Neutrophil (primary cell): ENCODE data around the gene ENG.
A peak's percentile ranks its signal among the peaks of the same experiment; 100 is the strongest.

Experiments used
- H3K27ac ChIP-seq: fragments of 200-600 bp; sonication (generic); 2 replicates; pipeline ENCODE4 v1.5.1; 2016; ENCODE audit warnings: mild to moderate bottlenecking, moderate library complexity
- H3K27me3 ChIP-seq: fragments of 200-600 bp; sonication (generic); 2 replicates; pipeline ENCODE4 v1.6.0; 2016; ENCODE audit warnings: mild to moderate bottlenecking
- H3K36me3 ChIP-seq: fragments of 200-600 bp; sonication (generic); 2 replicates; pipeline ENCODE4 v1.5.1; 2017
- H3K4me1 ChIP-seq, 2 experiments: fragments of 200-600 bp in 1 of 2; sonication (generic) in 1 of 2; 1 replicate in 1 of 2; 2 replicates in 1 of 2; pipeline versions ENCODE4 v1.5.1 to v1.6.1; 2013 to 2016; ENCODE audit warnings: low read depth in 1 of 2, low read length in 1 of 2, mild to moderate bottlenecking in 1 of 2, moderate library complexity in 1 of 2; ENCODE audit not compliant: control insufficient read depth in 1 of 2, insufficient read depth in 1 of 2
- H3K4me3 ChIP-seq, 2 experiments: fragments of 200-600 bp in 1 of 2; sonication (generic) in 1 of 2; 1 replicate in 1 of 2; 2 replicates in 1 of 2; pipeline ENCODE4 v1.5.1; 2013 to 2016; ENCODE audit warnings: low read depth in 1 of 2, low read length in 1 of 2, mild to moderate bottlenecking in 1 of 2, moderate library complexity in 1 of 2
- H3K9me3 ChIP-seq: fragments of 200-600 bp; sonication (generic); 2 replicates; pipeline ENCODE4 v1.5.1; 2016
- TF ChIP-seq, protein P1 (sequence below): fragments of 200-600 bp; sonication (generic); IDR thresholded peaks from 2 replicates; pipeline ENCODE4 v1.5.1; 2016; ENCODE audit warnings: antibody characterized with exemption

ENG gene

DNA sequence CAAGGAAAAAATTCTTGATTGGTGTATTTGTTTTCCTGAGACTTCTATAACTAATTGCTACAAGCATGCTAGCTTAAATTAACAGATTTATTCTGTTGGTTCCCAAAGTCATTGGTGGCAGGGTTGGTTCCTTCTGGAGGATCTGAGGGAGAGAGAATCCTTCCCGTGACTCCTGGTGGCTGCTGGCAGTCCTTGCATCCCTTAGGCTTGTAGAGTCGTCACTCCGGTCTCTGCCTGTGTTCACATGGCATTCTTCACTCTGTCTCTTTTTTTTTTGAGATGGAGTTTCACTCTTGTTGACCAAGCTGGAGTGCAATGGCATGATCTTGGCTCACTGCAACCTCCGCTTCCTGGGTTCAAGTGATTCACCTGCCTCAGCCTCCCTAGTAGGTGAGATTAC is 63.4 kb downstream of the ENG start:
- no peaks in the 10 kb centered on the region for H3K9me3 ChIP-seq
- peaks cover 2% of the 10 kb centered on the region for H3K27me3 ChIP-seq
- no peak overlapping the region for H3K27ac ChIP-seq
- TF ChIP-seq, protein P1, sequence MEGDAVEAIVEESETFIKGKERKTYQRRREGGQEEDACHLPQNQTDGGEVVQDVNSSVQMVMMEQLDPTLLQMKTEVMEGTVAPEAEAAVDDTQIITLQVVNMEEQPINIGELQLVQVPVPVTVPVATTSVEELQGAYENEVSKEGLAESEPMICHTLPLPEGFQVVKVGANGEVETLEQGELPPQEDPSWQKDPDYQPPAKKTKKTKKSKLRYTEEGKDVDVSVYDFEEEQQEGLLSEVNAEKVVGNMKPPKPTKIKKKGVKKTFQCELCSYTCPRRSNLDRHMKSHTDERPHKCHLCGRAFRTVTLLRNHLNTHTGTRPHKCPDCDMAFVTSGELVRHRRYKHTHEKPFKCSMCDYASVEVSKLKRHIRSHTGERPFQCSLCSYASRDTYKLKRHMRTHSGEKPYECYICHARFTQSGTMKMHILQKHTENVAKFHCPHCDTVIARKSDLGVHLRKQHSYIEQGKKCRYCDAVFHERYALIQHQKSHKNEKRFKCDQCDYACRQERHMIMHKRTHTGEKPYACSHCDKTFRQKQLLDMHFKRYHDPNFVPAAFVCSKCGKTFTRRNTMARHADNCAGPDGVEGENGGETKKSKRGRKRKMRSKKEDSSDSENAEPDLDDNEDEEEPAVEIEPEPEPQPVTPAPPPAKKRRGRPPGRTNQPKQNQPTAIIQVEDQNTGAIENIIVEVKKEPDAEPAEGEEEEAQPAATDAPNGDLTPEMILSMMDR, result no peak
- peaks cover 77% of the 10 kb centered on the region for H3K36me3 ChIP-seq
- no peak overlapping the region for H3K4me3 ChIP-seq
- H3K4me1 ChIP-seq, result peaks cover 14 to 16% of the 10 kb centered on the region in 2 experiments

DNA sequence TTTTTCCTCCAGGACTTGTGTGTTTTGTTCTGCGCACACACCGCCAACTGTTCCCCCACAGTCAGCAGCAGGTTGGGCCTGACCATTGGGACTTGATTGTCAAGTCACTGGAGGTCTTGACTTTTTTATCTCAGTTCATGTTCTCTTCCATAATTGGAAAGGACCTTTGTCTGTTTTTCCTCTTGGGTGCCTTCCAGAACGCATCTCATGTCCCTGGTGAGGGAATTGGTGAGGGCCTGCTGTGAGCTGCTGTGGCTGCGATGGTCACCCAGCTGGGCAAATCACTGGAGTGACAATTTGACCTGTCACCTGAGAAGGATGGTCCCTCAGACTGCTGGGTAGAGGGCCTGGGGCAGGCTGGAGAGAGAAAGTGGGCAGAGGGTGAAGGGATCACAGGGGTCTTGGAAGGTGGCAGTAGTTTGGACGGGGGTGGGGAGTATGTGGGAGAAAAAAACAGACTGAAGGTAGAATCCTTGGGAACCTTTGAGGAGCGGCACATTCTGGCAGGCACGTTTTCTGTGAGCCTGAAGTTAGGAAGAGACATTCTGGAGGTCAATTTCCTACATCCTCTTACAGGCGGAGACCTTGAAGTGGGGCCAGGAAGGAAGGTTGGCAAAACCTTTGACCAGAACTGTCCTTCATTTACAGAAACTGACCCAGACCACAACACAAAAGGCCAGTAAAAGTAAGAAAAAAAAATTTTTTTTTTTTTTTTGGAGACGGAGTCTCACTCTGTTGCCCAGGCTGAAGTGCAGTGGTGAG is 64.2 kb downstream of the ENG start:
- peaks cover 14 to 16% of the 10 kb centered on the region in 2 experiments for H3K4me1 ChIP-seq
- H3K36me3 ChIP-seq, result peaks cover 77% of the 10 kb centered on the region
- TF ChIP-seq, protein P1, result no peak

DNA sequence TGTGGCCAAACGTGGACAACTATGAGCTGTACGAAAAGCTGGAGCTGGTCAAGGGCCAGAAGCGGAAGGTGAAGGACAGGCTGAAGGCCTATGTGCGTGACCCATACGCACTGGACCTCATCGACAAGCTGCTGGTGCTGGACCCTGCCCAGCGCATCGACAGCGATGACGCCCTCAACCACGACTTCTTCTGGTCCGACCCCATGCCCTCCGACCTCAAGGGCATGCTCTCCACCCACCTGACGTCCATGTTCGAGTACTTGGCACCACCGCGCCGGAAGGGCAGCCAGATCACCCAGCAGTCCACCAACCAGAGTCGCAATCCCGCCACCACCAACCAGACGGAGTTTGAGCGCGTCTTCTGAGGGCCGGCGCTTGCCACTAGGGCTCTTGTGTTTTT is 65.3 kb downstream of the ENG start:
- TF ChIP-seq, protein P1, result no peak
- Histone ChIP-seq H3K27ac (no peak overlapping the region), H3K9me3 (no peaks in the 10 kb centered on the region), H3K27me3 (no peaks in the 10 kb centered on the region), H3K4me3 (no peak overlapping the region), H3K36me3 (peaks cover 72% of the 10 kb centered on the region), H3K4me1 (peaks cover 24% of the 10 kb centered on the region in 2 experiments)

More for the DNA sequence above, 64.2 kb downstream of the ENG start:
- Histone ChIP-seq H3K27ac (no peak overlapping the region), H3K9me3 (no peaks in the 10 kb centered on the region), H3K4me3 (no peak overlapping the region), H3K27me3 (no peaks in the 10 kb centered on the region)

DNA sequence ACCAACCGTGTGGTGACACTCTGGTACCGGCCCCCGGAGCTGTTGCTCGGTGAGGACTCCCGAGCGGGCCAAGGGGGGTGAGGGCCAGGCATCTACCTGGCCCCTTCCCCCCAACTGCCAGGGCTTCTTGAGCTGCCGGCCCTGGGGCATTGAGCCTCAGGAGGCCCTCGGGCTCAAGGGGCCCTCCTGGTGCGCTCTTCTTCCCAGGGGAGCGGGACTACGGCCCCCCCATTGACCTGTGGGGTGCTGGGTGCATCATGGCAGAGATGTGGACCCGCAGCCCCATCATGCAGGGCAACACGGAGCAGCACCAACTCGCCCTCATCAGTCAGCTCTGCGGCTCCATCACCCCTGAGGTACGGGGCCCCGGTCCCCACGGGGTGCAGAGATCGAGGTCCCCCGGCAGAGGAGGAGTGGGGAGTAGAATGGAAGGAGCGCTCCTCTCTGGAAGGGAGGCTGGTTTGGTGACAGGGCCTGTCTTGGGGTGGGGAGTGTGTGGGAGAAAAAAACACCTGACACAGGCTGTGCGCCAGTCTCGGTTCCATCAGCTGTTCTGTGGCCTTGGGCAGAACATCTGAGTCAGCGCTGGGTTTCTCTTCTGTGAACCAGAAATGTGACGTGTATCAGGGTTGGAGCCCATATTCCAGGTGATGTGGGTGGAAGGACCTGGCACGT is 66.0 kb downstream of the ENG start:
- Histone ChIP-seq H3K27ac (no peak overlapping the region), H3K4me3 (no peak overlapping the region), H3K4me1 (peaks cover 31% of the 10 kb centered on the region in 2 experiments), H3K27me3 (no peaks in the 10 kb centered on the region), H3K9me3 (no peaks in the 10 kb centered on the region), H3K36me3 (peaks cover 67% of the 10 kb centered on the region)
- TF ChIP-seq, protein P1, result no peak

DNA sequence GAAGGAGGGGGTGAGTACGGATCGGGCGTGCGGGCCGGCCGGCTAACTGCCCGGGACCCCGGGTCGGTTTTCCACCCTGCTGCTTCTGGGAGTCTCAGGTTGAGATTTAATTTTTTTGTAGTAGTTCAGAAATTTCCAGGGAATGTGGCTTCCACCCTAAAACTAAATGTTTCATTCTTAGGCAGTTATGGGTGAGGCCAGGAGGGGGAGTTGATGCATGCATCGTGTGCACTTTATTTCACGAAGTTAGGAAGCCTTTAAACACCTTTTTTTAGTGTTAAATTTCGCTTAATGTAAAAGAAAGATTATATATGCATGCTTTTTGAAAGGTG is 67.7 kb downstream of the ENG start:
- Histone ChIP-seq H3K4me1 (peaks cover 48% of the 10 kb centered on the region in 2 experiments), H3K27ac (peak overlapping the region; percentile 90)

More for the DNA sequence above, 67.7 kb downstream of the ENG start:
- TF ChIP-seq, protein P1, result no peak
- no peaks in the 10 kb centered on the region for H3K9me3 ChIP-seq
- H3K36me3 ChIP-seq, result peaks cover 50% of the 10 kb centered on the region
- no peaks in the 10 kb centered on the region for H3K27me3 ChIP-seq
- H3K4me3 ChIP-seq, result peak overlapping the region; percentile 79 to 97
